ENCODE measurements around the gene CCDC13.

DNA sequence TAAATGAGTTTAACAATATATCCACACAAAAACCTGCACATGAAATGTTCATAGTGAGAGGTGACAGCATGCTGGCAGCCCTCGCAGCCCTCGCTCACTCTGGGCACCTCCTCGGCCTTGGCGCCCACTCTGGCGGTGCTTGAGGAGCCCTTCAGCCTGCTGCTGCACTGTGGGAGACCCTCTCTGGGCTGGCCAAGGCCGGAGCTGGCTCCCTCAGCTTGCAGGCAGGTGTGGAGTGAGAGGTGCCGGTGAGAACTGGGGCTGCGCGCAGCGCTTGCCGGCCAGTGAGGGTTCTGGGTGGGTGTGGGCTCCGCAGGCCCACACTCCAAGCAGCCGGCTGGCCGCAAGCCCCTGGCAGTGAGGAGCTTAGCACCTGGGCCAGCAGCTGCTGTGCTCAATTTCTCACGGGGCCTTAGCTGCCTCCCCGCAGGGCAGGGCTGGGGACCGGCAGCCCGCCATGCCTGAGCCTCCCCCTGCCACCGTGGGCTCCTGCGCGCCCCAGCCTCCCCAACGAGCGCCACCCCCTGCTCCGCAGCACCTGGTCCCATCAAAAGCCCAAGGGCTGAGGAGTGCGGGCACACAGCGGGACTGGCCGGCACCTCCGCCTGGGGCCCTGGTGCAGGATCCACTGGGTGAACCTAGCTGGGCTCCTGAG lies 3.4 kb downstream of the CCDC13 start:
- TF ChIP-seq, protein P1, sequence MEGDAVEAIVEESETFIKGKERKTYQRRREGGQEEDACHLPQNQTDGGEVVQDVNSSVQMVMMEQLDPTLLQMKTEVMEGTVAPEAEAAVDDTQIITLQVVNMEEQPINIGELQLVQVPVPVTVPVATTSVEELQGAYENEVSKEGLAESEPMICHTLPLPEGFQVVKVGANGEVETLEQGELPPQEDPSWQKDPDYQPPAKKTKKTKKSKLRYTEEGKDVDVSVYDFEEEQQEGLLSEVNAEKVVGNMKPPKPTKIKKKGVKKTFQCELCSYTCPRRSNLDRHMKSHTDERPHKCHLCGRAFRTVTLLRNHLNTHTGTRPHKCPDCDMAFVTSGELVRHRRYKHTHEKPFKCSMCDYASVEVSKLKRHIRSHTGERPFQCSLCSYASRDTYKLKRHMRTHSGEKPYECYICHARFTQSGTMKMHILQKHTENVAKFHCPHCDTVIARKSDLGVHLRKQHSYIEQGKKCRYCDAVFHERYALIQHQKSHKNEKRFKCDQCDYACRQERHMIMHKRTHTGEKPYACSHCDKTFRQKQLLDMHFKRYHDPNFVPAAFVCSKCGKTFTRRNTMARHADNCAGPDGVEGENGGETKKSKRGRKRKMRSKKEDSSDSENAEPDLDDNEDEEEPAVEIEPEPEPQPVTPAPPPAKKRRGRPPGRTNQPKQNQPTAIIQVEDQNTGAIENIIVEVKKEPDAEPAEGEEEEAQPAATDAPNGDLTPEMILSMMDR (IDR thresholded peaks at IDR 0.05; ENCODE audit: low read depth, low read length, poor library complexity, severe bottlenecking): no peak
- TF ChIP-seq EZH2phosphoT487 (IDR thresholded peaks at IDR 0.05; ENCODE audit: borderline replicate concordance, low read length): no peak

All from DOHH2 (cell line).